GM23338 (cell line): ENCODE data around the gene PITPNC1. TPM values are rescaled to one million over a fixed set of nuclear protein-coding genes. Genes with fewer than 3 reads are reported as not detected.

Experiments used
- ATAC-seq: fragments of 200-7000 bp; cut with Tn5 transposase; 3 replicates; pipeline ENCODE4 v1.9.1; 2020
- DNase-seq: peaks from one replicate; pipeline ENCODE4 v3.0.0-alpha.2; 2015; ENCODE audit warnings: low spot score
- H2AFZ ChIP-seq: fragments of 200-600 bp; sonication (generic); 2 replicates; pipeline ENCODE4 v1.8.0; 2016; ENCODE audit warnings: antibody characterized with exemption, mild to moderate bottlenecking, moderate library complexity
- H3F3A ChIP-seq: fragments of 200-600 bp; sonication (generic); replicated peaks from 2 replicates; pipeline ENCODE4 v1.8.0; 2017; ENCODE audit warnings: antibody characterized with exemption, mixed run types, low read depth
- H3K27ac ChIP-seq: fragments of 200-600 bp; sonication (generic); 2 replicates; pipeline ENCODE4 v1.6.1; 2016; ENCODE audit warnings: low read depth
- H3K27me3 ChIP-seq: fragments of 200-600 bp; sonication (generic); 2 replicates; pipeline ENCODE4 v1.8.0; 2016; ENCODE audit warnings: mild to moderate bottlenecking, mixed run types, moderate library complexity; ENCODE audit not compliant: insufficient read depth
- H3K36me3 ChIP-seq: fragments of 200-600 bp; sonication (generic); 2 replicates; pipeline ENCODE4 v1.8.0; 2016; ENCODE audit warnings: mild to moderate bottlenecking; ENCODE audit not compliant: insufficient read depth
- H3K4me1 ChIP-seq: fragments of 200-600 bp; sonication (generic); 2 replicates; pipeline ENCODE4 v1.8.0; 2016; ENCODE audit warnings: mild to moderate bottlenecking, moderate library complexity; ENCODE audit not compliant: insufficient read depth
- H3K4me2 ChIP-seq: fragments of 200-600 bp; sonication (generic); 2 replicates; pipeline ENCODE4 v1.7.1; 2017; ENCODE audit warnings: mixed run types
- H3K4me3 ChIP-seq: fragments of 200-600 bp; sonication (generic); 2 replicates; pipeline ENCODE4 v1.6.1; 2016; ENCODE audit warnings: mixed run types
- H3K79me2 ChIP-seq: fragments of 200-600 bp; sonication (generic); replicated peaks from 2 replicates; pipeline ENCODE4 v1.8.0; 2017; ENCODE audit warnings: mild to moderate bottlenecking; ENCODE audit not compliant: insufficient read depth
- H3K9me2 ChIP-seq: fragments of 200-600 bp; sonication (generic); 2 replicates; pipeline ENCODE4 v1.8.0; 2017; ENCODE audit not compliant: insufficient read depth
- H4K20me1 ChIP-seq: fragments of 200-600 bp; sonication (generic); replicated peaks from 2 replicates; pipeline ENCODE4 v1.8.0; 2017; ENCODE audit warnings: mild to moderate bottlenecking; ENCODE audit not compliant: insufficient read depth
- H3K27ac Mint-ChIP-seq: 2 replicates; pipeline ENCODE4 v1.8.0; 2020; ENCODE audit warnings: inconsistent platforms, mild to moderate bottlenecking, moderate library complexity, mixed read lengths
- H3K27me3 Mint-ChIP-seq: 3 replicates; pipeline ENCODE4 v1.8.0; 2022; ENCODE audit warnings: low read depth, mild to moderate bottlenecking, moderate library complexity, mixed read lengths, inconsistent platforms; ENCODE audit not compliant: insufficient read depth, poor library complexity
- H3K36me3 Mint-ChIP-seq: 3 replicates; pipeline ENCODE4 v1.8.0; 2021; ENCODE audit warnings: low read depth, mild to moderate bottlenecking, inconsistent platforms, moderate library complexity, mixed read lengths
- H3K4me1 Mint-ChIP-seq: 3 replicates; pipeline ENCODE4 v1.8.0; 2020; ENCODE audit warnings: mild to moderate bottlenecking, inconsistent platforms, mixed read lengths
- H3K4me3 Mint-ChIP-seq: 3 replicates; pipeline ENCODE4 v1.8.0; 2021; ENCODE audit warnings: moderate library complexity, mild to moderate bottlenecking, inconsistent platforms, mixed read lengths
- H3K9me3 Mint-ChIP-seq: 3 replicates; pipeline ENCODE4 v1.8.0; 2020; ENCODE audit warnings: moderate library complexity, mild to moderate bottlenecking, inconsistent platforms, mixed read lengths
- CREB1 ChIP-seq: fragments of 250-450 bp; sonication (Bioruptor Pico); IDR thresholded peaks from 2 replicates; pipeline ENCODE4 v1.5.0; 2020; ENCODE audit warnings: low read depth, mild to moderate bottlenecking, moderate library complexity
- CTCF ChIP-seq, 2 experiments: fragments of 200-600 bp in 1 of 2; sonication (generic) in 1 of 2; conservative IDR thresholded peaks; 2 replicates each; pipeline versions ENCODE4 v1.5.1 to v1.6.1; 2016 to 2017; ENCODE audit warnings: antibody characterized with exemption in 2 of 2, low read depth in 2 of 2, mild to moderate bottlenecking in 2 of 2, moderate library complexity in 1 of 2
- ETS1 ChIP-seq: IDR thresholded peaks from 2 replicates; pipeline ENCODE4 v1.6.1; 2016; ENCODE audit warnings: antibody characterized with exemption
- EZH2 ChIP-seq: fragments of 200-600 bp; sonication (generic); IDR thresholded peaks from one replicate; pipeline ENCODE4 v1.8.0; 2017; ENCODE audit warnings: antibody characterized with exemption, mild to moderate bottlenecking, low read depth; ENCODE audit not compliant: unreplicated experiment
- EZH2phosphoT487 ChIP-seq: fragments of 200-600 bp; sonication (generic); IDR thresholded peaks from one replicate; pipeline ENCODE4 v1.8.1; 2018; ENCODE audit warnings: antibody characterized with exemption; ENCODE audit not compliant: unreplicated experiment
- JUNB ChIP-seq: IDR thresholded peaks from one replicate; pipeline ENCODE4 v1.6.1; 2016; ENCODE audit warnings: antibody characterized with exemption; ENCODE audit not compliant: unreplicated experiment
- NANOG ChIP-seq: IDR thresholded peaks from 2 replicates; pipeline ENCODE4 v1.6.1; 2016; ENCODE audit warnings: antibody characterized with exemption, borderline replicate concordance
- POLR2AphosphoS5 ChIP-seq: IDR thresholded peaks from 2 replicates; pipeline ENCODE4 v1.6.1; 2016; ENCODE audit warnings: antibody characterized with exemption, low read depth
- REST ChIP-seq: IDR thresholded peaks from one replicate; pipeline ENCODE4 v1.6.1; 2018; ENCODE audit warnings: antibody characterized with exemption; ENCODE audit not compliant: unreplicated experiment
- STAT1 ChIP-seq: IDR thresholded peaks from one replicate; pipeline ENCODE4 v1.6.1; 2016; ENCODE audit warnings: antibody characterized with exemption; ENCODE audit not compliant: unreplicated experiment
- ZNF114 ChIP-seq: fragments of 250-450 bp; sonication (Bioruptor Pico); IDR thresholded peaks from 2 replicates; pipeline ENCODE4 v1.5.0; 2020; ENCODE audit warnings: mild to moderate bottlenecking, moderate library complexity
- ZNF331 ChIP-seq: fragments of 250-450 bp; sonication (Bioruptor Pico); IDR thresholded peaks from 2 replicates; pipeline ENCODE4 v1.5.0; 2020; ENCODE audit warnings: low read depth, mild to moderate bottlenecking, moderate library complexity
- ZNF462 ChIP-seq: fragments of 250-450 bp; sonication (Bioruptor Pico); IDR thresholded peaks from 2 replicates; pipeline ENCODE4 v1.5.0; 2020; ENCODE audit warnings: mild to moderate bottlenecking, moderate library complexity
- polyA plus RNA-seq: library from polyadenylated mRNA; unstranded; fragments of >200 nt; fragmentation: Nextera tagmentation; extraction: Ambion mirVana; gene quantifications from 2 replicates; pipeline ENCODE4 v1.2.1, GENCODE V29; 2016
- total RNA-seq: library from RNA; depleted of rRNA; stranded (reverse); fragments of >200 nt; shearing (Covaris generic); gene quantifications from 2 replicates; pipeline ENCODE4 v1.2.3, GENCODE V29; 2014

PITPNC1 gene
- total and polyA plus RNA-seq, 2 experiments from 2014 or later, result 23.0 to 32.6 TPM

GRCh38 chr17:67585077-67585602, 208.1 kb downstream of the PITPNC1 start:
- no peak overlapping the region for H3K4me3 Mint-ChIP-seq
- H3K27ac ChIP-seq, result no peak overlapping the region
- peaks cover 9% of the 10 kb centered on the region for H3K27me3 Mint-ChIP-seq
- DNase-seq (no peak), ATAC-seq (no peak)
- H3K9me2 ChIP-seq, result no peaks in the 10 kb centered on the region; the same call in 1 of the 2 replicates
- H3K79me2 ChIP-seq, result no peaks in the 10 kb centered on the region
- TF ChIP-seq ZNF114 (CRISPR knock-in tag), result no peak
- no peak for TF ChIP-seq EZH2phosphoT487
- no peak for TF ChIP-seq STAT1
- TF ChIP-seq NANOG, result no peak
- TF ChIP-seq ETS1, result no peak
- no peak for TF ChIP-seq POLR2AphosphoS5
- TF ChIP-seq EZH2, result no peak
- no peak for TF ChIP-seq REST
- no peak for TF ChIP-seq CREB1 (CRISPR knock-in tag)
- no peak for TF ChIP-seq ZNF331 (CRISPR knock-in tag)
- no peak for TF ChIP-seq JUNB
- TF ChIP-seq CTCF (conservative IDR thresholded peaks at IDR 0.05; ENCODE audit: low read depth in 2 of 2), result no peak
- no peak for TF ChIP-seq ZNF462 (CRISPR knock-in tag)
- H3K4me1 ChIP-seq, result peaks cover 6% of the 10 kb centered on the region; the same call in 1 of the 2 replicates
- no peak overlapping the region for H3K4me2 ChIP-seq
- 0 out of 2 replicates have a peak, but pooled peaks cover 2% of the 10 kb centered on the region for H3F3A ChIP-seq
- H3K4me3 ChIP-seq, result no peak overlapping the region
- H3K9me3 Mint-ChIP-seq, result 0 out of 3 replicates have a peak, but pooled peaks cover 4% of the 10 kb centered on the region
- peaks cover 12% of the 10 kb centered on the region; the same call in 2 of the 3 replicates for H3K4me1 Mint-ChIP-seq
- no peaks in the 10 kb centered on the region; the same call in 1 of the 2 replicates for H3K36me3 ChIP-seq
- no peak overlapping the region for H2AFZ ChIP-seq
- no peaks in the 10 kb centered on the region for H3K27me3 ChIP-seq
- peaks cover 38% of the 10 kb centered on the region for H3K36me3 Mint-ChIP-seq
- H4K20me1 ChIP-seq, result no peaks in the 10 kb centered on the region
- no peak overlapping the region for H3K27ac Mint-ChIP-seq
